ENCODE results near the gene NFATC2.

- TF ChIP-seq POLR2A (IDR thresholded peaks at IDR 0.05) (no peak), CTCF (IDR thresholded peaks at IDR 0.05) (no peak)
These were observed 181.3 kb downstream of the NFATC2 start for GRCh38 chr20:51361258-51361657.

Data from Peyer's patch (tissue), 4 donors.